ENCODE results near the gene LMBRD1.

Gene LMBRD1

GRCh38 chr6:69704916-69705315, 91.9 kb downstream of the LMBRD1 start:
- no peaks in the 10 kb centered on the region for H3K4me1 ChIP-seq
- no peak overlapping the region for H2AFZ ChIP-seq
- H3K27me3 ChIP-seq (ENCODE audit: control insufficient read depth, insufficient read depth, low read length), result no peaks in the 10 kb centered on the region
- H3K9me3 ChIP-seq (ENCODE audit: control insufficient read depth, low read length), result no peaks in the 10 kb centered on the region
- H3K9ac ChIP-seq, result no peak overlapping the region
- no peak overlapping the region for H3K4me3 ChIP-seq (ENCODE audit: low read depth, low read length)
- H3K27ac ChIP-seq, result no peak overlapping the region
- no peak for TF ChIP-seq CTCF (IDR thresholded peaks at IDR 0.05)
- H3K4me2 ChIP-seq (ENCODE audit: low read length), result no peak overlapping the region
- H3K36me3 ChIP-seq (ENCODE audit: control insufficient read depth, insufficient read depth, low read length), result no peaks in the 10 kb centered on the region
- no peaks in the 10 kb centered on the region for H3K79me2 ChIP-seq

- no peaks in the 10 kb centered on the region for H3K9me3 ChIP-seq (ENCODE audit: control insufficient read depth, low read length)
- no peak overlapping the region for H3K4me2 ChIP-seq (ENCODE audit: low read length)
- H3K9ac ChIP-seq, result no peak overlapping the region
- H3K4me1 ChIP-seq, result no peaks in the 10 kb centered on the region
- no peaks in the 10 kb centered on the region for H3K79me2 ChIP-seq
- H3K36me3 ChIP-seq (ENCODE audit: control insufficient read depth, insufficient read depth, low read length), result no peaks in the 10 kb centered on the region
- H2AFZ ChIP-seq, result no peak overlapping the region
- TF ChIP-seq CTCF (IDR thresholded peaks at IDR 0.05), result no peak
- H3K27me3 ChIP-seq (ENCODE audit: control insufficient read depth, insufficient read depth, low read length), result no peaks in the 10 kb centered on the region
- no peak overlapping the region for H3K4me3 ChIP-seq (ENCODE audit: low read depth, low read length)
- no peak overlapping the region for H3K27ac ChIP-seq
Measured at GRCh38 chr6:69699655-69700054, 97.2 kb downstream of the LMBRD1 start.

GRCh38 chr6:69696273-69696672, 100.5 kb downstream of the LMBRD1 start:
- H3K4me2 ChIP-seq (ENCODE audit: low read length), result no peak overlapping the region
- H3K4me3 ChIP-seq (ENCODE audit: low read depth, low read length), result no peak overlapping the region
- TF ChIP-seq CTCF (IDR thresholded peaks at IDR 0.05), result no peak
- no peaks in the 10 kb centered on the region for H3K36me3 ChIP-seq (ENCODE audit: control insufficient read depth, insufficient read depth, low read length)
- H3K27me3 ChIP-seq (ENCODE audit: control insufficient read depth, insufficient read depth, low read length), result no peaks in the 10 kb centered on the region
- no peak overlapping the region for H3K9ac ChIP-seq
- no peaks in the 10 kb centered on the region for H3K79me2 ChIP-seq
- H3K9me3 ChIP-seq (ENCODE audit: control insufficient read depth, low read length), result no peaks in the 10 kb centered on the region
- no peak overlapping the region for H3K27ac ChIP-seq
- no peaks in the 10 kb centered on the region for H3K4me1 ChIP-seq
- H2AFZ ChIP-seq, result no peak overlapping the region

- Histone ChIP-seq H3K36me3 (ENCODE audit: control insufficient read depth, insufficient read depth, low read length) (no peaks in the 10 kb centered on the region), H3K4me1 (peaks cover 5% of the 10 kb centered on the region), H3K9ac (no peak overlapping the region), H3K9me3 (ENCODE audit: control insufficient read depth, low read length) (no peaks in the 10 kb centered on the region), H3K27ac (no peak overlapping the region), H3K79me2 (no peaks in the 10 kb centered on the region), H3K4me2 (ENCODE audit: low read length) (no peak overlapping the region), H2AFZ (no peak overlapping the region), H3K27me3 (ENCODE audit: control insufficient read depth, insufficient read depth, low read length) (no peaks in the 10 kb centered on the region), H3K4me3 (ENCODE audit: low read depth, low read length) (no peak overlapping the region)
- TF ChIP-seq CTCF (IDR thresholded peaks at IDR 0.05), result no peak
Measured at GRCh38 chr6:69693762-69694161, 103.0 kb downstream of the LMBRD1 start.

GRCh38 chr6:69690986-69691385, 105.8 kb downstream of the LMBRD1 start:
- Histone ChIP-seq H3K4me3 (ENCODE audit: low read depth, low read length) (no peak overlapping the region), H3K27me3 (ENCODE audit: control insufficient read depth, insufficient read depth, low read length) (no peaks in the 10 kb centered on the region), H3K9ac (no peak overlapping the region), H3K4me2 (ENCODE audit: low read length) (no peak overlapping the region), H3K9me3 (ENCODE audit: control insufficient read depth, low read length) (no peaks in the 10 kb centered on the region), H3K27ac (no peak overlapping the region), H3K4me1 (peaks cover 5% of the 10 kb centered on the region), H3K79me2 (no peaks in the 10 kb centered on the region), H2AFZ (no peak overlapping the region), H3K36me3 (ENCODE audit: control insufficient read depth, insufficient read depth, low read length) (no peaks in the 10 kb centered on the region)
- no peak for TF ChIP-seq CTCF (IDR thresholded peaks at IDR 0.05)

Data from parathyroid adenoma (tissue), 2 donors.